ENCODE data around the gene B3GNT5. TPM values are rescaled to one million over a fixed set of nuclear protein-coding genes. Genes with fewer than 3 reads are reported as not detected.

Gene B3GNT5
- total and polyA plus RNA-seq, 10 of the 15 experiments (the other 5 are each of a cell fraction or from before 2014, with no cell fraction given) = 0.24 to 1.1 (median 0.48) TPM

DNA sequence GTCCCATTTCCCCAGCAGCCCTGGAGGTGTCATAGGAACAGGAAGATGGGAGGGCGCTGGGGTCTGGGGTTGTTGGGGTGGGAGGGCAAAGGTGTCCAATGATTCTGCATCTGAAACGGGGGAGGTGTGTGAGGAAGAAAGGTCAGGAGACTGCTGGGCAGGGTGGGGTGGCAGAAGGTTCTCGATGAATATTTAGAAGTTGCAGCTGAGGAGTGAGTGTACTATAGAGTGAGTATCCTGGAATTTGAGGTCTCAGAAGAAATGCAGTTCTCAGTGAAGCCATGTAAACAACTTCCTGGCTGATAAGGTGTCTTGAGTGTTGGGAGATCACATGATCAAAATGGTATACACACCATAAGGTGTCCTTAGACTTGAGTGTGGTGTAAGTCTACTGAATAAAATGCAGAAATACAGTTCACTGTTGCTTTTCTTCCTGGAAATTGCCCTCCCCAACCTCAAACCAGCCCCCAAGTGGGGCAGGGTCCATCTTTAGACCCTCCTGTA is 9.9 kb downstream of the B3GNT5 start:
- H3K9ac ChIP-seq (ENCODE audit: control insufficient read depth, insufficient read depth, low read length) = no peak overlapping the region

More for the DNA sequence above, 9.9 kb downstream of the B3GNT5 start:
- POLR2A ChIA-PET = no interaction called here
- CTCF ChIA-PET = no interaction called here
- Histone ChIP-seq H3K4me2 (ENCODE audit: control insufficient read depth, insufficient read depth) (no peak overlapping the region), H3K4me3 (no peak overlapping the region), H3K27me3 (replicated peaks in 1 of 2; ENCODE audit: control insufficient read depth in 2 of 2, insufficient read depth in 2 of 2, low read length in 1 of 2) (peaks cover 0 to 5% of the 10 kb centered on the region in 2 experiments; a peak in 2 of 4 replicates), H3K4me1 (ENCODE audit: control insufficient read depth, insufficient read depth, low read length) (no peaks in the 10 kb centered on the region), H4K20me1 (ENCODE audit: control insufficient read depth, insufficient read depth) (no peaks in the 10 kb centered on the region), H3K36me3 (ENCODE audit: control insufficient read depth in 2 of 2, insufficient read depth in 2 of 2, low read length in 1 of 2) (no peaks in the 10 kb centered on the region), H3K27ac (ENCODE audit: control insufficient read depth, insufficient read depth) (no peak overlapping the region), H3K79me2 (ENCODE audit: control insufficient read depth, insufficient read depth, low read length) (no peaks in the 10 kb centered on the region), H3K9me3 (replicated peaks; ENCODE audit: control insufficient read depth, insufficient read depth, low read length) (no peaks in the 10 kb centered on the region), H2AFZ (ENCODE audit: control insufficient read depth, low read depth, low read length) (no peak overlapping the region)
- SMC1A ChIA-PET (ENCODE audit: uncharacterized antibody, unreplicated experiment) = interaction anchor here (0.9 kb wide), 1 partner anchor 10 kb away, joined by 4 read pairs; no protein-coding TSS in a partner anchor
- ATAC-seq (no peak), DNase-seq (ENCODE audit: low read depth, low spot score) (no peak), FAIRE-seq (no peak)
- RAD21 ChIA-PET (ENCODE audit: unreplicated experiment) = no interaction called here
- in situ Hi-C loops (cut with MboI) (no loop called here), intact Hi-C loops (cut with micrococcal nuclease; ENCODE audit: unreplicated experiment) (no loop called here)
- 70% methylated on average over 3 of the region's 3 CpGs for WGBS (ENCODE audit: insufficient coverage, insufficient replicate concordance, low lambda C conversion rate, missing lambda C conversion rate)
- TF ChIP-seq CHD2 (IDR thresholded peaks at IDR 0.05; ENCODE audit: borderline replicate concordance, low read depth, low read length) = no peak
- no peak for TF ChIP-seq JUND (IDR thresholded peaks at IDR 0.05; ENCODE audit: low read depth, low read length)
- no peak for TF ChIP-seq ASH2L (IDR thresholded peaks at IDR 0.05; ENCODE audit: borderline replicate concordance, low read depth)
- no peak for TF ChIP-seq ZNF384 (IDR thresholded peaks at IDR 0.05; ENCODE audit: borderline replicate concordance, low read depth, low read length)
- TF ChIP-seq EGR1 (IDR thresholded peaks at IDR 0.05; ENCODE audit: borderline replicate concordance in 1 of 2, low read depth in 2 of 2, low read length in 2 of 2) = no peak
- no peak for TF ChIP-seq SMAD5 (IDR thresholded peaks at IDR 0.05; ENCODE audit: low read depth)
- no peak for TF ChIP-seq NFYA (IDR thresholded peaks at IDR 0.05; ENCODE audit: borderline replicate concordance, low read depth, low read length)
- TF ChIP-seq BCL11A (IDR thresholded peaks at IDR 0.05; ENCODE audit: low read depth, low read length) = no peak
- TF ChIP-seq, protein P1, sequence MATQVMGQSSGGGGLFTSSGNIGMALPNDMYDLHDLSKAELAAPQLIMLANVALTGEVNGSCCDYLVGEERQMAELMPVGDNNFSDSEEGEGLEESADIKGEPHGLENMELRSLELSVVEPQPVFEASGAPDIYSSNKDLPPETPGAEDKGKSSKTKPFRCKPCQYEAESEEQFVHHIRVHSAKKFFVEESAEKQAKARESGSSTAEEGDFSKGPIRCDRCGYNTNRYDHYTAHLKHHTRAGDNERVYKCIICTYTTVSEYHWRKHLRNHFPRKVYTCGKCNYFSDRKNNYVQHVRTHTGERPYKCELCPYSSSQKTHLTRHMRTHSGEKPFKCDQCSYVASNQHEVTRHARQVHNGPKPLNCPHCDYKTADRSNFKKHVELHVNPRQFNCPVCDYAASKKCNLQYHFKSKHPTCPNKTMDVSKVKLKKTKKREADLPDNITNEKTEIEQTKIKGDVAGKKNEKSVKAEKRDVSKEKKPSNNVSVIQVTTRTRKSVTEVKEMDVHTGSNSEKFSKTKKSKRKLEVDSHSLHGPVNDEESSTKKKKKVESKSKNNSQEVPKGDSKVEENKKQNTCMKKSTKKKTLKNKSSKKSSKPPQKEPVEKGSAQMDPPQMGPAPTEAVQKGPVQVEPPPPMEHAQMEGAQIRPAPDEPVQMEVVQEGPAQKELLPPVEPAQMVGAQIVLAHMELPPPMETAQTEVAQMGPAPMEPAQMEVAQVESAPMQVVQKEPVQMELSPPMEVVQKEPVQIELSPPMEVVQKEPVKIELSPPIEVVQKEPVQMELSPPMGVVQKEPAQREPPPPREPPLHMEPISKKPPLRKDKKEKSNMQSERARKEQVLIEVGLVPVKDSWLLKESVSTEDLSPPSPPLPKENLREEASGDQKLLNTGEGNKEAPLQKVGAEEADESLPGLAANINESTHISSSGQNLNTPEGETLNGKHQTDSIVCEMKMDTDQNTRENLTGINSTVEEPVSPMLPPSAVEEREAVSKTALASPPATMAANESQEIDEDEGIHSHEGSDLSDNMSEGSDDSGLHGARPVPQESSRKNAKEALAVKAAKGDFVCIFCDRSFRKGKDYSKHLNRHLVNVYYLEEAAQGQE (IDR thresholded peaks at IDR 0.05; ENCODE audit: low read depth, low read length) = no peak
- TF ChIP-seq RFX5 (IDR thresholded peaks at IDR 0.05; ENCODE audit: low read depth, low read length) = no peak
- BruUV-seq (replicated peaks) = no TSS peak
